Fibroblast of lung (primary cell): Measurements from ENCODE around the gene KERA.

ENCODE experiments used
- EZH2 ChIP-seq: IDR thresholded peaks from 2 replicates; pipeline ENCODE4 v1.5.1; 2012; ENCODE audit warnings: low read length, control low read depth, mild to moderate bottlenecking; ENCODE audit errors: missing control alignments
- TF ChIP-seq, protein P1 (sequence below), 2 donors: IDR thresholded peaks in 1 of 2; conservative IDR thresholded peaks in 1 of 2; 1 replicate in 1 of 2; 2 replicates in 1 of 2; pipeline ENCODE4 v1.5.1; 2011 to 2012; ENCODE audit warnings: low read length in 2 of 2, control low read depth in 1 of 2, inconsistent platforms in 1 of 2, low read depth in 1 of 2, mild to moderate bottlenecking in 1 of 2

- TF ChIP-seq, protein P1, sequence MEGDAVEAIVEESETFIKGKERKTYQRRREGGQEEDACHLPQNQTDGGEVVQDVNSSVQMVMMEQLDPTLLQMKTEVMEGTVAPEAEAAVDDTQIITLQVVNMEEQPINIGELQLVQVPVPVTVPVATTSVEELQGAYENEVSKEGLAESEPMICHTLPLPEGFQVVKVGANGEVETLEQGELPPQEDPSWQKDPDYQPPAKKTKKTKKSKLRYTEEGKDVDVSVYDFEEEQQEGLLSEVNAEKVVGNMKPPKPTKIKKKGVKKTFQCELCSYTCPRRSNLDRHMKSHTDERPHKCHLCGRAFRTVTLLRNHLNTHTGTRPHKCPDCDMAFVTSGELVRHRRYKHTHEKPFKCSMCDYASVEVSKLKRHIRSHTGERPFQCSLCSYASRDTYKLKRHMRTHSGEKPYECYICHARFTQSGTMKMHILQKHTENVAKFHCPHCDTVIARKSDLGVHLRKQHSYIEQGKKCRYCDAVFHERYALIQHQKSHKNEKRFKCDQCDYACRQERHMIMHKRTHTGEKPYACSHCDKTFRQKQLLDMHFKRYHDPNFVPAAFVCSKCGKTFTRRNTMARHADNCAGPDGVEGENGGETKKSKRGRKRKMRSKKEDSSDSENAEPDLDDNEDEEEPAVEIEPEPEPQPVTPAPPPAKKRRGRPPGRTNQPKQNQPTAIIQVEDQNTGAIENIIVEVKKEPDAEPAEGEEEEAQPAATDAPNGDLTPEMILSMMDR (conservative IDR thresholded peaks at IDR 0.05 in 1 of 2, IDR thresholded peaks at IDR 0.05 in 1 of 2; ENCODE audit: low read depth in 1 of 2, low read length in 2 of 2) = no peak
- no peak for TF ChIP-seq EZH2
Observed at GRCh38 chr12:91019455-91019854, 38.4 kb downstream of the KERA start.
